ENCODE data around the gene ANKRD55.
"Not testable (repeated sequence)": the region's sequence is repeated elsewhere in the genome, so short reads cannot be mapped to it uniquely, and the experiment has no call there.

The ANKRD55 gene

GRCh38 chr5:56093970-56094369 is 139.2 kb downstream of the ANKRD55 start:
- Histone ChIP-seq H3K36me3 (ENCODE audit: control insufficient read depth, insufficient read depth, low read length) (no peaks in the 10 kb centered on the region), H3K4me1 (ENCODE audit: control insufficient read depth, insufficient read depth, low read length) (no peaks in the 10 kb centered on the region), H3K27me3 (ENCODE audit: control insufficient read depth, insufficient read depth, low read length) (no peaks in the 10 kb centered on the region), H3K9ac (ENCODE audit: low read depth, low read length) (no peak overlapping the region), H3K9me3 (ENCODE audit: control insufficient read depth, insufficient read depth, low read length) (no peaks in the 10 kb centered on the region), H3K4me3 (ENCODE audit: low read depth, low read length) (no peak overlapping the region)

- H3K9ac ChIP-seq (ENCODE audit: low read depth, low read length), result no peak overlapping the region
- H3K4me1 ChIP-seq (ENCODE audit: control insufficient read depth, insufficient read depth, low read length), result no peaks in the 10 kb centered on the region
- H3K27me3 ChIP-seq (ENCODE audit: control insufficient read depth, insufficient read depth, low read length), result no peaks in the 10 kb centered on the region
- no peak overlapping the region for H3K4me3 ChIP-seq (ENCODE audit: low read depth, low read length)
- no peaks in the 10 kb centered on the region for H3K36me3 ChIP-seq (ENCODE audit: control insufficient read depth, insufficient read depth, low read length)
- H3K9me3 ChIP-seq (ENCODE audit: control insufficient read depth, insufficient read depth, low read length), result no peaks in the 10 kb centered on the region
Measured at GRCh38 chr5:56092115-56092514, 141.0 kb downstream of the ANKRD55 start.

- Histone ChIP-seq H3K9ac (ENCODE audit: low read depth, low read length) (no peak overlapping the region), H3K27me3 (ENCODE audit: control insufficient read depth, insufficient read depth, low read length) (no peaks in the 10 kb centered on the region), H3K36me3 (ENCODE audit: control insufficient read depth, insufficient read depth, low read length) (no peaks in the 10 kb centered on the region), H3K4me3 (ENCODE audit: low read depth, low read length) (no peak overlapping the region), H3K9me3 (ENCODE audit: control insufficient read depth, insufficient read depth, low read length) (no peaks in the 10 kb centered on the region), H3K4me1 (ENCODE audit: control insufficient read depth, insufficient read depth, low read length) (no peaks in the 10 kb centered on the region)
Measured at GRCh38 chr5:56091664-56092063, 141.5 kb downstream of the ANKRD55 start.

GRCh38 chr5:56090793-56091460 is 142.2 kb downstream of the ANKRD55 start:
- Histone ChIP-seq H3K4me1 (ENCODE audit: control insufficient read depth, insufficient read depth, low read length) (no peaks in the 10 kb centered on the region), H3K9me3 (ENCODE audit: control insufficient read depth, insufficient read depth, low read length) (no peaks in the 10 kb centered on the region), H3K27me3 (ENCODE audit: control insufficient read depth, insufficient read depth, low read length) (no peaks in the 10 kb centered on the region), H3K36me3 (ENCODE audit: control insufficient read depth, insufficient read depth, low read length) (no peaks in the 10 kb centered on the region), H3K4me3 (ENCODE audit: low read depth, low read length) (no peak overlapping the region), H3K9ac (ENCODE audit: low read depth, low read length) (no peak overlapping the region)

- Histone ChIP-seq H3K9ac (ENCODE audit: low read depth, low read length) (no peak overlapping the region), H3K4me3 (ENCODE audit: low read depth, low read length) (no peak overlapping the region), H3K27me3 (ENCODE audit: control insufficient read depth, insufficient read depth, low read length) (no peaks in the 10 kb centered on the region), H3K9me3 (ENCODE audit: control insufficient read depth, insufficient read depth, low read length) (no peaks in the 10 kb centered on the region), H3K4me1 (ENCODE audit: control insufficient read depth, insufficient read depth, low read length) (peaks cover 8% of the 10 kb centered on the region), H3K36me3 (ENCODE audit: control insufficient read depth, insufficient read depth, low read length) (no peaks in the 10 kb centered on the region)
Measured at GRCh38 chr5:56088967-56089829, 143.9 kb downstream of the ANKRD55 start.

- H3K4me3 ChIP-seq (ENCODE audit: low read depth, low read length), result no peak overlapping the region
- no peaks in the 10 kb centered on the region for H3K9me3 ChIP-seq (ENCODE audit: control insufficient read depth, insufficient read depth, low read length)
- no peak overlapping the region for H3K9ac ChIP-seq (ENCODE audit: low read depth, low read length)
- no peaks in the 10 kb centered on the region for H3K36me3 ChIP-seq (ENCODE audit: control insufficient read depth, insufficient read depth, low read length)
- no peaks in the 10 kb centered on the region for H3K27me3 ChIP-seq (ENCODE audit: control insufficient read depth, insufficient read depth, low read length)
- H3K4me1 ChIP-seq (ENCODE audit: control insufficient read depth, insufficient read depth, low read length), result peaks cover 8% of the 10 kb centered on the region
Measured at GRCh38 chr5:56088431-56088949, 144.6 kb downstream of the ANKRD55 start.

GRCh38 chr5:56085193-56085592 is 147.9 kb downstream of the ANKRD55 start:
- peaks cover 8% of the 10 kb centered on the region for H3K4me1 ChIP-seq (ENCODE audit: control insufficient read depth, insufficient read depth, low read length)
- H3K36me3 ChIP-seq (ENCODE audit: control insufficient read depth, insufficient read depth, low read length), result no peaks in the 10 kb centered on the region
- H3K4me3 ChIP-seq (ENCODE audit: low read depth, low read length), result no peak overlapping the region
- H3K9me3 ChIP-seq (ENCODE audit: control insufficient read depth, insufficient read depth, low read length), result no peaks in the 10 kb centered on the region
- no peaks in the 10 kb centered on the region for H3K27me3 ChIP-seq (ENCODE audit: control insufficient read depth, insufficient read depth, low read length)
- H3K9ac ChIP-seq (ENCODE audit: low read depth, low read length), result no peak overlapping the region

- H3K9ac ChIP-seq (ENCODE audit: low read depth, low read length), result no peak overlapping the region
- H3K9me3 ChIP-seq (ENCODE audit: control insufficient read depth, insufficient read depth, low read length), result no peaks in the 10 kb centered on the region
- H3K4me3 ChIP-seq (ENCODE audit: low read depth, low read length), result no peak overlapping the region
- no peaks in the 10 kb centered on the region for H3K36me3 ChIP-seq (ENCODE audit: control insufficient read depth, insufficient read depth, low read length)
- H3K4me1 ChIP-seq (ENCODE audit: control insufficient read depth, insufficient read depth, low read length), result peaks cover 8% of the 10 kb centered on the region
- no peaks in the 10 kb centered on the region for H3K27me3 ChIP-seq (ENCODE audit: control insufficient read depth, insufficient read depth, low read length)
Measured at GRCh38 chr5:56083286-56083854, 149.8 kb downstream of the ANKRD55 start.

GRCh38 chr5:56081053-56081642 is 152.0 kb downstream of the ANKRD55 start:
- not testable (repeated sequence) for H3K4me1 ChIP-seq (ENCODE audit: control insufficient read depth, insufficient read depth, low read length); H3K36me3 ChIP-seq (ENCODE audit: control insufficient read depth, insufficient read depth, low read length); H3K9me3 ChIP-seq (ENCODE audit: control insufficient read depth, insufficient read depth, low read length); H3K9ac ChIP-seq (ENCODE audit: low read depth, low read length); H3K27me3 ChIP-seq (ENCODE audit: control insufficient read depth, insufficient read depth, low read length); H3K4me3 ChIP-seq (ENCODE audit: low read depth, low read length)

GRCh38 chr5:56080375-56081052 is 152.6 kb downstream of the ANKRD55 start:
- Histone ChIP-seq H3K9me3 (ENCODE audit: control insufficient read depth, insufficient read depth, low read length) (no peaks in the 10 kb centered on the region), H3K4me3 (ENCODE audit: low read depth, low read length) (no peak overlapping the region)

GRCh38 chr5:56079157-56079500 is 154.0 kb downstream of the ANKRD55 start:
- H3K4me1 ChIP-seq (ENCODE audit: control insufficient read depth, insufficient read depth, low read length); H3K9me3 ChIP-seq (ENCODE audit: control insufficient read depth, insufficient read depth, low read length); H3K27me3 ChIP-seq (ENCODE audit: control insufficient read depth, insufficient read depth, low read length); H3K4me3 ChIP-seq (ENCODE audit: low read depth, low read length); H3K9ac ChIP-seq (ENCODE audit: low read depth, low read length); H3K36me3 ChIP-seq (ENCODE audit: control insufficient read depth, insufficient read depth, low read length): not testable (repeated sequence)

More at GRCh38 chr5:56080375-56081052, 152.6 kb downstream of the ANKRD55 start:
- Histone ChIP-seq H3K4me1 (ENCODE audit: control insufficient read depth, insufficient read depth, low read length) (peaks cover 7% of the 10 kb centered on the region), H3K36me3 (ENCODE audit: control insufficient read depth, insufficient read depth, low read length) (no peaks in the 10 kb centered on the region), H3K9ac (ENCODE audit: low read depth, low read length) (no peak overlapping the region), H3K27me3 (ENCODE audit: control insufficient read depth, insufficient read depth, low read length) (no peaks in the 10 kb centered on the region)

All from iPS-15b (cell line).